Ishikawa (cell line): ENCODE results near the gene ENOX1.

Experiments
- CEBPB ChIP-seq: IDR thresholded peaks from 2 replicates; pipeline ENCODE4 v1.6.1; 2012
- CREB1 ChIP-seq: IDR thresholded peaks from 2 replicates; pipeline ENCODE4 v1.6.1; 2012; ENCODE audit warnings: low read depth
- EGR1 ChIP-seq: IDR thresholded peaks from 2 replicates; pipeline ENCODE4 v1.6.1; 2012
- EP300 ChIP-seq: IDR thresholded peaks from 2 replicates; pipeline ENCODE4 v1.6.1; 2012; ENCODE audit warnings: borderline replicate concordance
- FOXM1 ChIP-seq: IDR thresholded peaks from 2 replicates; pipeline ENCODE4 v1.6.1; 2012; ENCODE audit warnings: low read depth, borderline replicate concordance
- MAX ChIP-seq: IDR thresholded peaks from 2 replicates; pipeline ENCODE4 v1.6.1; 2012
- NFIC ChIP-seq: IDR thresholded peaks from 2 replicates; pipeline ENCODE4 v1.6.1; 2012
- RAD21 ChIP-seq: IDR thresholded peaks from 2 replicates; pipeline ENCODE4 v1.6.1; 2012; ENCODE audit warnings: low read depth
- REST ChIP-seq: IDR thresholded peaks from 2 replicates; pipeline ENCODE4 v1.6.1; 2012; ENCODE audit warnings: low read depth, mild to moderate bottlenecking
- TAF1 ChIP-seq: IDR thresholded peaks from 2 replicates; pipeline ENCODE4 v1.6.1; 2012; ENCODE audit warnings: low read depth, mild to moderate bottlenecking
- TCF12 ChIP-seq: IDR thresholded peaks from 2 replicates; pipeline ENCODE4 v1.6.1; 2012; ENCODE audit warnings: low read depth
- TEAD4 ChIP-seq: IDR thresholded peaks from 2 replicates; pipeline ENCODE4 v1.6.1; 2012
- USF1 ChIP-seq: IDR thresholded peaks from 2 replicates; pipeline ENCODE4 v1.6.1; 2012
- YY1 ChIP-seq: IDR thresholded peaks from 2 replicates; pipeline ENCODE4 v1.6.1; 2012; ENCODE audit warnings: low read depth
- ZBTB7A ChIP-seq: IDR thresholded peaks from 2 replicates; pipeline ENCODE4 v1.6.1; 2012; ENCODE audit warnings: low read depth

The ENOX1 gene

GRCh38 chr13:43223216-43223615 lies 563.6 kb downstream of the ENOX1 start:
- TF ChIP-seq CREB1 (no peak), TEAD4 (no peak), USF1 (no peak), EP300 (no peak), YY1 (no peak), ZBTB7A (no peak), EGR1 (no peak), MAX (no peak), REST (no peak), NFIC (no peak), TAF1 (no peak), CEBPB (no peak), RAD21 (no peak), TCF12 (no peak)

- no peak for TF ChIP-seq CREB1
Observed at GRCh38 chr13:43222086-43222485, 564.7 kb downstream of the ENOX1 start.

- TF ChIP-seq EP300 = no peak
- TF ChIP-seq TCF12 = no peak
- TF ChIP-seq CEBPB = no peak
- TF ChIP-seq TEAD4 = no peak
- no peak for TF ChIP-seq USF1
- no peak for TF ChIP-seq ZBTB7A
- TF ChIP-seq TAF1 = no peak
- no peak for TF ChIP-seq NFIC
- TF ChIP-seq YY1 = no peak
- TF ChIP-seq RAD21 = no peak
- no peak for TF ChIP-seq EGR1
Observed at GRCh38 chr13:43221611-43222010, 565.2 kb downstream of the ENOX1 start.

- no peak for TF ChIP-seq CREB1
- no peak for TF ChIP-seq EGR1
- no peak for TF ChIP-seq YY1
- no peak for TF ChIP-seq USF1
- TF ChIP-seq TCF12 = no peak
- no peak for TF ChIP-seq FOXM1
- no peak for TF ChIP-seq NFIC
- TF ChIP-seq REST = no peak
- TF ChIP-seq CEBPB = no peak
- no peak for TF ChIP-seq EP300
- TF ChIP-seq MAX = no peak
- TF ChIP-seq TEAD4 = no peak
- TF ChIP-seq RAD21 = no peak
- no peak for TF ChIP-seq ZBTB7A
- no peak for TF ChIP-seq TAF1
Observed at GRCh38 chr13:43220873-43221595, 565.7 kb downstream of the ENOX1 start.

GRCh38 chr13:43214124-43214523 lies 572.6 kb downstream of the ENOX1 start:
- TF ChIP-seq RAD21 (no peak), CEBPB (no peak)

- TF ChIP-seq EGR1 (no peak), NFIC (no peak), YY1 (no peak), ZBTB7A (no peak), USF1 (no peak), CREB1 (no peak), MAX (no peak), CEBPB (no peak), FOXM1 (no peak), EP300 (no peak), RAD21 (no peak), REST (no peak), TEAD4 (no peak), TCF12 (no peak), TAF1 (no peak)
Observed at GRCh38 chr13:43206838-43207237, 579.9 kb downstream of the ENOX1 start.
